ENCODE data around the gene STRADB. TPM values are rescaled to one million over a fixed set of nuclear protein-coding genes. Genes with fewer than 3 reads are reported as not detected.

Gene STRADB
- total and polyA plus RNA-seq, 3 donors from 2014 or later = 29.9 to 33.2 (median 30.5) TPM

GRCh38 chr2:201452922-201453643, 1.5 kb downstream of the STRADB start:
- Histone ChIP-seq H3K9me3 (no peaks in the 10 kb centered on the region), H3K4me1 (no peaks in the 10 kb centered on the region), H3K27me3 (no peaks in the 10 kb centered on the region), H3K27ac (no peak overlapping the region), H3K36me3 (ENCODE audit: low read depth, missing control alignments) (no peaks in the 10 kb centered on the region), H3K4me3 (peak overlapping the region in 1 of 2 donors; percentile 82)
- 61 to 70% methylated on average over 6 of the region's 6 CpGs for WGBS, 2 donors
- intact Hi-C loops (cut with DNase I; ENCODE audit: low total_unique reads) = no loop called here
- TF ChIP-seq CTCF (IDR thresholded peaks at IDR 0.05) = no peak
- TF ChIP-seq POLR2A (IDR thresholded peaks at IDR 0.05) = no peak
- no peak for DNase-seq

GRCh38 chr2:201458381-201458780, 6.8 kb downstream of the STRADB start:
- Histone ChIP-seq H3K27ac (no peak overlapping the region), H3K36me3 (ENCODE audit: low read depth, missing control alignments) (no peaks in the 10 kb centered on the region), H3K27me3 (no peaks in the 10 kb centered on the region), H3K4me1 (no peaks in the 10 kb centered on the region), H3K4me3 (no peak overlapping the region), H3K9me3 (no peaks in the 10 kb centered on the region)
- intact Hi-C loops (cut with DNase I; ENCODE audit: low total_unique reads) = no loop called here
- TF ChIP-seq POLR2A (IDR thresholded peaks at IDR 0.05) (no peak), CTCF (IDR thresholded peaks at IDR 0.05) (no peak)
- no peak for DNase-seq

GRCh38 chr2:201460532-201460931, 9.0 kb downstream of the STRADB start:
- intact Hi-C loops (cut with DNase I; ENCODE audit: low total_unique reads) = no loop called here
- no peak for DNase-seq
- WGBS, 2 donors = 97 to 100% methylated on average over 1 of the region's 1 CpG
- TF ChIP-seq POLR2A (IDR thresholded peaks at IDR 0.05) (no peak), CTCF (IDR thresholded peaks at IDR 0.05) (no peak)
- H3K4me3 ChIP-seq = no peak overlapping the region
- no peaks in the 10 kb centered on the region for H3K9me3 ChIP-seq
- no peaks in the 10 kb centered on the region for H3K4me1 ChIP-seq
- no peaks in the 10 kb centered on the region for H3K36me3 ChIP-seq (ENCODE audit: low read depth, missing control alignments)
- H3K27ac ChIP-seq = no peak overlapping the region
- H3K27me3 ChIP-seq = no peaks in the 10 kb centered on the region

- Histone ChIP-seq H3K27me3 (no peaks in the 10 kb centered on the region), H3K36me3 (ENCODE audit: low read depth, missing control alignments) (no peaks in the 10 kb centered on the region), H3K4me1 (no peaks in the 10 kb centered on the region), H3K4me3 (no peak overlapping the region), H3K27ac (no peak overlapping the region), H3K9me3 (no peaks in the 10 kb centered on the region)
- WGBS, 2 donors = 75 to 92% methylated on average over 1 of the region's 1 CpG
- intact Hi-C loops (cut with DNase I; ENCODE audit: low total_unique reads) = no loop called here
- DNase-seq = no peak
- no peak for TF ChIP-seq CTCF (IDR thresholded peaks at IDR 0.05)
- no peak for TF ChIP-seq POLR2A (IDR thresholded peaks at IDR 0.05)
These were observed 13.0 kb downstream of the STRADB start for GRCh38 chr2:201464547-201464946.

- Histone ChIP-seq H3K4me3 (no peak overlapping the region), H3K27ac (peak overlapping the region in 1 of 2 donors; percentile 67), H3K9me3 (no peaks in the 10 kb centered on the region), H3K27me3 (no peaks in the 10 kb centered on the region), H3K36me3 (ENCODE audit: low read depth, missing control alignments) (no peaks in the 10 kb centered on the region), H3K4me1 (no peaks in the 10 kb centered on the region)
- 75 to 80% methylated on average over 2 of the region's 2 CpGs for WGBS, 2 donors
- no peak for DNase-seq
- TF ChIP-seq POLR2A (IDR thresholded peaks at IDR 0.05) (no peak), CTCF (IDR thresholded peaks at IDR 0.05) (no peak)
- intact Hi-C loops (cut with DNase I; ENCODE audit: low total_unique reads) = no loop called here
These were observed 14.0 kb downstream of the STRADB start for GRCh38 chr2:201465524-201465971.
